Measurements from ENCODE around the gene OR4X1. TPM values are rescaled to one million over a fixed set of nuclear protein-coding genes. Genes with fewer than 3 reads are reported as not detected.
"Not testable (repeated sequence)": the region's sequence is repeated elsewhere in the genome, so short reads cannot be mapped to it uniquely, and the experiment has no call there.

OR4X1 gene, protein sequence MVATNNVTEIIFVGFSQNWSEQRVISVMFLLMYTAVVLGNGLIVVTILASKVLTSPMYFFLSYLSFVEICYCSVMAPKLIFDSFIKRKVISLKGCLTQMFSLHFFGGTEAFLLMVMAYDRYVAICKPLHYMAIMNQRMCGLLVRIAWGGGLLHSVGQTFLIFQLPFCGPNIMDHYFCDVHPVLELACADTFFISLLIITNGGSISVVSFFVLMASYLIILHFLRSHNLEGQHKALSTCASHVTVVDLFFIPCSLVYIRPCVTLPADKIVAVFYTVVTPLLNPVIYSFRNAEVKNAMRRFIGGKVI
- total RNA-seq = not detected in 2 replicates

- DNase-seq (ENCODE audit: extremely low read depth, low read depth, low spot score) = no peak
Measured at GRCh38 chr11:48263423-48263911, at the start of gene OR4X1. OR4X1 (plus strand) TSS chr11:48263861; CDS start chr11:48263861, 0 bp downstream.

- DNase-seq (ENCODE audit: extremely low read depth, low read depth, low spot score) = no peak
Measured at GRCh38 chr11:48216510-48216909, 47.2 kb upstream of the OR4X1 start, which contains the start of gene OR4B1. OR4B1 (plus strand) TSS chr11:48216810; CDS start chr11:48216810, 0 bp downstream.

DNA sequence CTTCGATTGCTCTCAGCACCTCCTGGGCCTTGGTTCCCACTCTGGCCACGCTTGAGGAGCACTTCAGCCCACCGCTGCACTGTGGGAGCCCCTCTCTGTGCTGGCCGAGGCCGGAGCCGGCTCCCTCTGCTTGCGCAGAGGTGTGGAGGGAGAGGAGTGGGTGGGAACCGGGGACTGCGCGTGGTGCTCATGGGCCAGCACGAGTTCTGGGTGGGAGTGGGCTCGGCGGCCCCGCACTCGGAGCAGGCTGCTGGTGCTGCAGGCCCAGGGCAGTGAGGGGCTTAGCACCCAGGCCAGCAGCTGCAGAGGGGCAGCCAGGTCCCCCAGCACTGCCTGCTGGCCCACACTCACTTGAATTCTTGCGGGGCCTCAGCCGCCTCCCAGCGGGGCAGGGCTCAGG, 34.9 kb upstream of the OR4X1 start:
- no peak for DNase-seq (ENCODE audit: extremely low read depth, low read depth, low spot score)

DNA sequence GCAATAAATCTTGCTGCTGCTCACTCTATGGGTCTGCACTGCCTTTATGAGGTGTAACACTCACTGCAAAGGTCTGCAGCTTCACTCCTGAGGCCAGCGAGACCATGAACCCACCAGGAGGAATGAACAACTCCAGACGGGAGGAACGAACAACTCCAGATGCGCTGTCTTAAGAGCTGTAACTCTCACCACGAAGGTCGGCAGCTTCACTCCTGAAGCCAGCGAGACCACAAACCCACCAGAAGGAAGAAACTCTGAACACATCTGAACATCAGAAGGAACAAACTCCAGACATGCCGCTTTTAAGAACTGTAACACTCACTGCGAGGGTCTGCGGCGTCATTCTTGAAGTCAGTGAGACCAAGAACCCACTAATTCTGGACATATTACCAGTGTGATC, 33.6 kb upstream of the OR4X1 start:
- DNase-seq (ENCODE audit: extremely low read depth, low read depth, low spot score) = not testable (repeated sequence)

DNA sequence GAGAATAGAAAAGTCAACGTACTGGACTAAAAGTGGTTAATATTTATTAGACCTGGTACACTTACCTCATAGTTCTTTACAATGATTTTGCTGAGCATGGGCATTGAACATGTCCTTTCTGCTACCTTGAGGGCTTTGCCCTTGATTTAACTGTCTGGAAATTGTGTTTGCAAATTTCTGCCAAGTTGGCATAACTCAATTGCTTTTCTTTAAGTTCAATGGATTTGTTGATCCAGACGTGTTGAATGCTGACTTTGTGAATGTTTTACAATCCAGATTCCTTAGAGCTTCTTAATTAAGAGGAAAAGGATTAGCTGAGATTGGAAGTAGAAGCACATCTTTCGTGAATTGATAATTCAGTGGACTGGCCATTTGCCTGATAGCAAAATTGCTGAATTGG, 25.9 kb upstream of the OR4X1 start:
- no peak for DNase-seq (ENCODE audit: extremely low read depth, low read depth, low spot score)

GRCh38 chr11:48242501-48242900, 21.2 kb upstream of the OR4X1 start:
- DNase-seq (ENCODE audit: extremely low read depth, low read depth, low spot score) = no peak

- DNase-seq (ENCODE audit: extremely low read depth, low read depth, low spot score) = no peak
Measured at GRCh38 chr11:48244804-48245203, 18.9 kb upstream of the OR4X1 start, which contains the start of gene OR4X2. OR4X2 (plus strand) TSS chr11:48245104; CDS start chr11:48245104, 0 bp downstream.

DNA sequence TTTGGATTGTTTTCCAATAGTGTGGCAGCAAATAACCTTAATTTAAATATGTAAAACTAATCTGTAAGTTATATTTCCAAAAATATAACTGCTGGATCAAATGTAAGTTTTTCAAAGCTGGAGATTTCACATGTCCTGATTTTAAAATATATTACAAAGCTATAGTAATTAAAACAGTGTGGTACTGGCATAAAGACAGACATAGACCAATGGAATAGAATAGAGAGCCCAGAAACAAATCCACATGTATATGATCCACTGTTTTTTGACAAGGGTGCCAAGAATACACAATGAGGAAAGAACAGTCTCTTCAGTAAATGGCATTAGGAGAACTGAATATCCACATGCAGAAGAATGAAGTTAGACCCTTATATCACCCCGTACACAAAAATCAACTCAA, 14.8 kb upstream of the OR4X1 start:
- no peak for DNase-seq (ENCODE audit: extremely low read depth, low read depth, low spot score)

DNA sequence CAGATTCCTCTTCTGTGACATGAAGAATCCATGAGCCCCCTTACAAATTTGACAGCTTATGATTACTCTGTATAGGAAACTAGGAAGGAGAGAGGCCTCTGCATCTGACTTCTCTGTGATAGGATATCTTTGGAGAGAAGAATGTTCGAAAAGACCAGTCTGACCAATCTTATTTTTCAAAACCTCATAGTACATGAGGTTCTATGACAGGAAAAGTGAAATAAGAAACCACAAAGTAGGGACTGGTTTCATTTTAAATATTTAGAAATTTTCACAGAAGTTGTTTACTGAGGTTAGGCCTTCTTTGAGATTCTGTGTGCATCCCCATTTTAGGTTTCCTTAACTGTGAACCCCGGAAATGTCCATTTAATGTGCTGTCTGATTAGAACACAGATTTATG, 2.1 kb upstream of the OR4X1 start:
- DNase-seq (ENCODE audit: extremely low read depth, low read depth, low spot score) = no peak

DNA sequence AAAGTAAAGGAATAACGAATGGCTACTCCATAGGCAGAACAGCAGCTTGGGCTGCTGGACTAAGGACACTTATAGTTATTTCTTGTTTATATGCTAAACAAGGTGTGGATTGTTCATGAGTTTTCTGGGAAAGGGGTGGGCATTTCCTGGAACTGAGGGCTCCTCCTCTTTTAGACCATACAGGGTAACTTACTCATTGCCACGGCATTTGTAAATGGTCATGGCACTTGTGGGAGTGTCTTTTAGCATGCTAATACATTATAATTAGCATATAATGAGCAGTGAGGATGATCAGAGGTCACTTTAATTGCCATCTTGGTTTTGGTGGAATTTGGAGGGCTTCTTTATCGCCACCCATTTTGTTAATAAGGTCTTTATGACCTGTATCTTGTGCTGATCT, 7.0 kb downstream of the OR4X1 start:
- DNase-seq (ENCODE audit: extremely low read depth, low read depth, low spot score) = no peak

- DNase-seq (ENCODE audit: extremely low read depth, low read depth, low spot score) = no peak
Measured at GRCh38 chr11:48272606-48273005, 8.9 kb downstream of the OR4X1 start.

DNA sequence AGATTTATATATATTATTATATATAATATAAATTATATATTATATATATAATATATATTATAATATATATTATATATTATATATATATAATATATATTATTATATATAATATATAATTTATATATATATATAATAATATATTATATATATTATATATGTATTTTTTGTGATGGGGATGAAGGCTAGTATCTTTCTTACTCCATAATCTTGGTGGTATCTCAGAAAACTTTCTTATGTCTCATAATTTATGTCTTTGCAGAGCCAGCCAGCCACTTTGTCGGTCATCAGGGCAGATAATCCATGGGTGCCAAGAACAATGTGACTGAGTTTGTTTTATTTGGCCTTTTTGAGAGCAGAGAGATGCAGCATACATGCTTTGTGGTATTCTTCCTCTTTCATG, 42.3 kb downstream of the OR4X1 start, which contains the start of gene OR4S1:
OR4S1 (plus strand) TSS at position 301 of the 400 bp plus-strand sequence; CDS start at position 301, 0 bp downstream.
- no peak for DNase-seq (ENCODE audit: extremely low read depth, low read depth, low spot score)

GRCh38 chr11:48307760-48308386, 44.2 kb downstream of the OR4X1 start:
- peak; percentile 36 for DNase-seq (ENCODE audit: extremely low read depth, low read depth, low spot score)

- not testable (repeated sequence) for DNase-seq (ENCODE audit: extremely low read depth, low read depth, low spot score)
Measured at GRCh38 chr11:48313590-48313989, 49.9 kb downstream of the OR4X1 start.

Other genes with a start within 250 kb of the OR4X1 start
- gene OR4B1, start 47.1 kb upstream of the OR4X1 start, total RNA-seq = not detected in 2 replicates
- gene OR4X2, start 18.8 kb upstream of the OR4X1 start, total RNA-seq = not detected in 2 replicates
- not detected in 2 replicates for gene OR4S1, start 42.4 kb downstream of the OR4X1 start, total RNA-seq
- not detected in 2 replicates for gene OR4C3, start 61.1 kb downstream of the OR4X1 start, total RNA-seq
- not detected in 2 replicates for gene OR4C5, start 102.6 kb downstream of the OR4X1 start, total RNA-seq
- not detected in 2 replicates for gene OR4A47, start 224.9 kb downstream of the OR4X1 start, total RNA-seq

Measured in glomerular endothelial cell (primary cell).